ENCODE data around the gene HDAC11.

Gene HDAC11

GRCh38 chr3:13528217-13528867, 48.2 kb downstream of the HDAC11 start:
- DNase-seq: no peak

GRCh38 chr3:13529196-13530112, 49.3 kb downstream of the HDAC11 start:
- DNase-seq: no peak

- no peak for DNase-seq
These were observed 50.3 kb downstream of the HDAC11 start for GRCh38 chr3:13530241-13531009.

GRCh38 chr3:13532085-13532484, 52.0 kb downstream of the HDAC11 start:
- no peak for DNase-seq

GRCh38 chr3:13532631-13533030, 52.5 kb downstream of the HDAC11 start:
- no peak for DNase-seq

- no peak for DNase-seq
These were observed 53.8 kb downstream of the HDAC11 start for GRCh38 chr3:13533885-13534301.

GRCh38 chr3:13535526-13535875, 55.4 kb downstream of the HDAC11 start:
- DNase-seq: no peak

- no peak for DNase-seq
These were observed 55.8 kb downstream of the HDAC11 start for GRCh38 chr3:13535905-13536304.

- DNase-seq: no peak
These were observed 56.3 kb downstream of the HDAC11 start for GRCh38 chr3:13536432-13536831.

- no peak for DNase-seq
These were observed 56.7 kb downstream of the HDAC11 start for GRCh38 chr3:13536832-13537231.

- no peak for DNase-seq
These were observed 57.3 kb downstream of the HDAC11 start for GRCh38 chr3:13537244-13537908.

GRCh38 chr3:13537909-13538296, 57.8 kb downstream of the HDAC11 start:
- no peak for DNase-seq

- DNase-seq: no peak
These were observed 58.6 kb downstream of the HDAC11 start for GRCh38 chr3:13538520-13539291.

- no peak for DNase-seq
These were observed 59.2 kb downstream of the HDAC11 start for GRCh38 chr3:13539292-13539638.

- DNase-seq: peak in 2 of 3 donors; percentile 14 to 26
These were observed 59.6 kb downstream of the HDAC11 start for GRCh38 chr3:13539671-13540070.

GRCh38 chr3:13540297-13540995, 60.3 kb downstream of the HDAC11 start:
- no peak for DNase-seq

- DNase-seq: no peak
These were observed 61.6 kb downstream of the HDAC11 start for GRCh38 chr3:13541691-13542090.

GRCh38 chr3:13542142-13542541, 62.0 kb downstream of the HDAC11 start:
- DNase-seq: no peak

- no peak for DNase-seq
These were observed 63.1 kb downstream of the HDAC11 start for GRCh38 chr3:13543253-13543652.

GRCh38 chr3:13544293-13544831, 64.3 kb downstream of the HDAC11 start:
- no peak for DNase-seq

- DNase-seq: no peak
These were observed 65.0 kb downstream of the HDAC11 start for GRCh38 chr3:13544951-13545651.

All from suppressor macrophage treated with lipopolysaccharide for 1 hour (primary cell).